CD14-positive monocyte (primary cell): Measurements from ENCODE around the gene LYRM4. TPM values are rescaled to one million over a fixed set of nuclear protein-coding genes. Genes with fewer than 3 reads are reported as not detected.

Experiments used
- DNase-seq, 3 donors: peaks; one replicate each; pipeline ENCODE4 v3.0.0-alpha.2; 2011 to 2022
- H2AFZ ChIP-seq: 2 replicates; pipeline ENCODE4 v1.6.0; 2012; ENCODE audit warnings: mild to moderate bottlenecking, low read depth, low read length, inconsistent platforms; ENCODE audit not compliant: insufficient read depth, poor library complexity, severe bottlenecking
- H3K27ac ChIP-seq, 2 donors: 1 replicate in 1 of 2; 2 replicates in 1 of 2; pipeline ENCODE4 v1.5.1; 2012 to 2013; ENCODE audit warnings: low read length in 2 of 2, control low read depth in 1 of 2, inconsistent platforms in 1 of 2, low read depth in 1 of 2, mild to moderate bottlenecking in 1 of 2
- H3K27me3 ChIP-seq, 2 donors: one replicate each; pipeline versions ENCODE4 v1.6.0 to v1.6.1; 2011 to 2013; ENCODE audit warnings: low read length in 2 of 2; ENCODE audit not compliant: control insufficient read depth in 2 of 2, insufficient read depth in 2 of 2
- H3K36me3 ChIP-seq, 2 donors: replicated peaks in 1 of 2; 1 replicate in 1 of 2; 2 replicates in 1 of 2; pipeline versions ENCODE4 v1.5.1 to v1.6.1; 2012 to 2013; ENCODE audit warnings: low read length in 2 of 2, control low read depth in 1 of 2, inconsistent platforms in 1 of 2, mild to moderate bottlenecking in 1 of 2; ENCODE audit not compliant: insufficient read depth in 2 of 2, control insufficient read depth in 1 of 2
- H3K4me1 ChIP-seq, 2 donors: 1 replicate in 1 of 2; 2 replicates in 1 of 2; pipeline versions ENCODE4 v1.5.1 to v1.6.1; 2012 to 2013; ENCODE audit warnings: low read length in 2 of 2, control low read depth in 1 of 2, inconsistent platforms in 1 of 2, mild to moderate bottlenecking in 1 of 2, moderate library complexity in 1 of 2; ENCODE audit not compliant: insufficient read depth in 2 of 2, control insufficient read depth in 1 of 2
- H3K4me2 ChIP-seq: replicated peaks from 2 replicates; pipeline ENCODE3; 2012; ENCODE audit warnings: low read length, moderate library complexity, mild to moderate bottlenecking; ENCODE audit not compliant: poor library complexity, severe bottlenecking; ENCODE audit errors: extremely low read depth
- H3K4me3 ChIP-seq, 3 experiments: fragments of 200-600 bp in 1 of 3; sonication (generic) in 1 of 3; replicated peaks in 1 of 3; 1 replicate in 2 of 3; 2 replicates in 1 of 3; pipeline ENCODE4 v1.5.1; 2011 to 2013; ENCODE audit warnings: low read length in 3 of 3, mild to moderate bottlenecking in 3 of 3, control low read depth in 2 of 3, low read depth in 2 of 3, inconsistent platforms in 1 of 3, moderate library complexity in 1 of 3
- H3K79me2 ChIP-seq: 2 replicates; pipeline ENCODE4 v1.6.0; 2012; ENCODE audit warnings: mild to moderate bottlenecking, control low read depth, inconsistent platforms, low read length, moderate library complexity; ENCODE audit not compliant: insufficient read depth
- H3K9ac ChIP-seq: 2 replicates; pipeline ENCODE4 v1.6.0; 2017; ENCODE audit warnings: low read length, mild to moderate bottlenecking; ENCODE audit not compliant: insufficient read depth, poor library complexity, severe bottlenecking
- H3K9me3 ChIP-seq, 2 donors: replicated peaks in 1 of 2; 1 replicate in 1 of 2; 2 replicates in 1 of 2; pipeline versions ENCODE4 v1.5.1 to v1.6.1; 2012 to 2013; ENCODE audit warnings: low read length in 2 of 2, control low read depth in 1 of 2; ENCODE audit not compliant: control insufficient read depth in 1 of 2, insufficient read depth in 1 of 2
- H4K20me1 ChIP-seq: 2 replicates; pipeline ENCODE4 v1.6.0; 2012; ENCODE audit warnings: mild to moderate bottlenecking, low read length, control low read depth, moderate library complexity; ENCODE audit not compliant: insufficient read depth
- H3K27ac Mint-ChIP-seq, 7 donors: one replicate each; pipeline ENCODE4 v1.8.0; 2020; ENCODE audit warnings: mild to moderate bottlenecking in 7 of 7, mixed read lengths in 7 of 7, moderate library complexity in 6 of 7, inconsistent platforms in 2 of 7
- H3K27me3 Mint-ChIP-seq, 3 donors: one replicate each; pipeline ENCODE4 v1.8.0; 2021 to 2022; ENCODE audit warnings: low read depth in 3 of 3, mild to moderate bottlenecking in 3 of 3, mixed read lengths in 3 of 3, moderate library complexity in 3 of 3, inconsistent platforms in 1 of 3
- H3K36me3 Mint-ChIP-seq, 2 donors: one replicate each; pipeline ENCODE4 v1.8.0; 2020; ENCODE audit warnings: mixed read lengths in 2 of 2, inconsistent platforms in 1 of 2, mild to moderate bottlenecking in 1 of 2
- H3K4me1 Mint-ChIP-seq: one replicate; pipeline ENCODE4 v1.8.0; 2020; ENCODE audit warnings: mild to moderate bottlenecking, mixed read lengths
- H3K4me3 Mint-ChIP-seq, 2 donors: one replicate each; pipeline ENCODE4 v1.8.0; 2020; ENCODE audit warnings: mild to moderate bottlenecking in 2 of 2, mixed read lengths in 2 of 2, moderate library complexity in 1 of 2
- H3K9me3 Mint-ChIP-seq, 7 donors: one replicate each; pipeline ENCODE4 v1.8.0; 2020 to 2022; ENCODE audit warnings: mixed read lengths in 7 of 7, mild to moderate bottlenecking in 6 of 7, moderate library complexity in 6 of 7, inconsistent platforms in 2 of 7
- WGBS: methylation state at CpG from one replicate; pipeline ENCODE4 v1.1.5; 2013; ENCODE audit warnings: missing lambda C conversion rate; ENCODE audit not compliant: insufficient coverage; 5-methylcytosine and 5-hydroxymethylcytosine counted together
- intact Hi-C, 2 donors: fragments of 100-400 bp; cut with micrococcal nuclease; formaldehyde crosslinking; loops; one replicate each; pipeline versions ENCODE4 v1.15.0 to v1.15.1; 2023
- polyA plus RNA-seq, 3 donors: library from polyadenylated mRNA; depleted of rRNA in 1 of 3; unstranded in 2 of 3; stranded (reverse) in 1 of 3; fragments of 300-500 nt in 2 of 3; fragments of >200 nt in 1 of 3; fragmentation: Illumina TruSeq in 2 of 3; gene quantifications; 1 replicate in 2 of 3; 2 replicates in 1 of 3; pipeline ENCODE4 v1.2.3, GENCODE V29; 2012 to 2021
- TF ChIP-seq, protein P1 (sequence below): fragments of 200-600 bp; IDR thresholded peaks from one replicate; pipeline ENCODE4 v1.8.0; 2022; ENCODE audit warnings: antibody characterized with exemption, mild to moderate bottlenecking

Gene LYRM4
- polyA plus RNA-seq, 3 donors: 13.7 to 19.6 (median 18.1) TPM

- Histone ChIP-seq H3K79me2 (no peaks in the 10 kb centered on the region), H3K4me3 (no peak overlapping the region), H3K27me3 (no peaks in the 10 kb centered on the region), H3K27ac (peak overlapping the region in 1 of 2 donors; percentile 42), H3K4me1 (peaks cover 31 to 32% of the 10 kb centered on the region in 2 donors), H4K20me1 (no peaks in the 10 kb centered on the region), H3K4me2 (no peak overlapping the region), H3K36me3 (no peaks in the 10 kb centered on the region), H3K9ac (no peak overlapping the region), H2AFZ (no peak overlapping the region), H3K9me3 (no peaks in the 10 kb centered on the region)
- Mint-ChIP-seq H3K36me3 (peaks cover 4 to 11% of the 10 kb centered on the region in 2 donors), H3K27me3 (no peaks in the 10 kb centered on the region), H3K9me3 (no peaks in the 10 kb centered on the region), H3K4me3 (no peak overlapping the region), H3K4me1 (peaks cover 29% of the 10 kb centered on the region), H3K27ac (peak overlapping the region in 6 of 7 donors; percentile 44 to 70 (median 58))
- 9% methylated on average over 3 of the region's 4 CpGs for WGBS
- peak in 2 of 3 donors; percentile 2 to 53 for DNase-seq
- TF ChIP-seq, protein P1, sequence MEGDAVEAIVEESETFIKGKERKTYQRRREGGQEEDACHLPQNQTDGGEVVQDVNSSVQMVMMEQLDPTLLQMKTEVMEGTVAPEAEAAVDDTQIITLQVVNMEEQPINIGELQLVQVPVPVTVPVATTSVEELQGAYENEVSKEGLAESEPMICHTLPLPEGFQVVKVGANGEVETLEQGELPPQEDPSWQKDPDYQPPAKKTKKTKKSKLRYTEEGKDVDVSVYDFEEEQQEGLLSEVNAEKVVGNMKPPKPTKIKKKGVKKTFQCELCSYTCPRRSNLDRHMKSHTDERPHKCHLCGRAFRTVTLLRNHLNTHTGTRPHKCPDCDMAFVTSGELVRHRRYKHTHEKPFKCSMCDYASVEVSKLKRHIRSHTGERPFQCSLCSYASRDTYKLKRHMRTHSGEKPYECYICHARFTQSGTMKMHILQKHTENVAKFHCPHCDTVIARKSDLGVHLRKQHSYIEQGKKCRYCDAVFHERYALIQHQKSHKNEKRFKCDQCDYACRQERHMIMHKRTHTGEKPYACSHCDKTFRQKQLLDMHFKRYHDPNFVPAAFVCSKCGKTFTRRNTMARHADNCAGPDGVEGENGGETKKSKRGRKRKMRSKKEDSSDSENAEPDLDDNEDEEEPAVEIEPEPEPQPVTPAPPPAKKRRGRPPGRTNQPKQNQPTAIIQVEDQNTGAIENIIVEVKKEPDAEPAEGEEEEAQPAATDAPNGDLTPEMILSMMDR: no peak
- intact Hi-C loops: no loop called here
These were observed 56.4 kb downstream of the LYRM4 start for GRCh38 chr6:5204376-5204775.

DNA sequence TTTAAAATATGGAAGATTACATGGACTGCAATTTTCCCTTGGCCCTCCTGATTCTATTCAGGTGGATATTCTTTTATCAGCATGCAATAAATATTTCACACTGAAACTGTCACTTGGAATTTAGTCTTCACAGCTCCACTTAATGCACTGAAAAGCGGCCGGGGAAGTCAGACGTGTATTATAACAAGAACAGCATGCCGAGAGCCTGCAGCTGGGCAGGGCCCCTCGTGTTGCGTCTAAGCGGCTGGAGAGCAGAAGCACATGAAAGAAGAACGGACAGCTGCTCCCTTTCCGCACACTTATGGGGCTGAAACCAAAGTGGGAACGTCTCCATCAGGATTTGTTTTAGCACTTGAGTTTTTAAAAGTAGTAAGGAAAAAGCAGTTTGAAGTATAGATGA lies 57.2 kb downstream of the LYRM4 start:
- Histone ChIP-seq H3K4me1 (peaks cover 31 to 32% of the 10 kb centered on the region in 2 donors), H3K27ac (no peak overlapping the region), H4K20me1 (no peaks in the 10 kb centered on the region), H2AFZ (no peak overlapping the region), H3K79me2 (no peaks in the 10 kb centered on the region), H3K9ac (no peak overlapping the region), H3K36me3 (no peaks in the 10 kb centered on the region), H3K9me3 (no peaks in the 10 kb centered on the region), H3K4me3 (no peak overlapping the region), H3K27me3 (no peaks in the 10 kb centered on the region), H3K4me2 (no peak overlapping the region)
- H3K4me1 Mint-ChIP-seq: peaks cover 29% of the 10 kb centered on the region
- DNase-seq: no peak
- H3K27me3 Mint-ChIP-seq: no peaks in the 10 kb centered on the region
- no peak overlapping the region for H3K27ac Mint-ChIP-seq
- TF ChIP-seq, protein P1: no peak
- peaks cover 4 to 11% of the 10 kb centered on the region in 2 donors for H3K36me3 Mint-ChIP-seq
- intact Hi-C loops: no loop called here
- 94% methylated on average over 8 of the region's 10 CpGs for WGBS
- no peak overlapping the region for H3K4me3 Mint-ChIP-seq
- H3K9me3 Mint-ChIP-seq: no peaks in the 10 kb centered on the region
